Thyroid gland (tissue), 4 donors: ENCODE measurements around the gene HOXC9. TPM values are rescaled to one million over a fixed set of nuclear protein-coding genes. Genes with fewer than 3 reads are reported as not detected.

Experiments
- DNase-seq, 2 donors: peaks; one replicate each; pipeline ENCODE4 v3.0.0-alpha.2; 2019
- H3K27ac ChIP-seq, 3 donors: fragments of 200-600 bp; sonication (generic); 1 replicate in 2 of 3; 2 replicates in 1 of 3; pipeline ENCODE4 v1.5.1; 2016 to 2019; ENCODE audit warnings: mild to moderate bottlenecking in 1 of 3, moderate library complexity in 1 of 3
- H3K27me3 ChIP-seq: fragments of 200-600 bp; sonication (generic); one replicate; pipeline ENCODE4 v1.5.1; 2019
- H3K36me3 ChIP-seq, 2 donors: fragments of 200-600 bp; sonication (generic); one replicate each; pipeline ENCODE4 v1.5.1; 2016 to 2019
- H3K4me1 ChIP-seq, 2 donors: fragments of 200-600 bp; sonication (generic); one replicate each; pipeline ENCODE4 v1.5.1; 2017 to 2019
- H3K4me3 ChIP-seq, 3 donors: fragments of 200-600 bp; sonication (generic); replicated peaks in 1 of 3; 1 replicate in 2 of 3; 2 replicates in 1 of 3; pipeline ENCODE4 v1.5.1; 2016; ENCODE audit warnings: mild to moderate bottlenecking in 1 of 3
- H3K9me3 ChIP-seq: fragments of 200-600 bp; sonication (generic); one replicate; pipeline ENCODE4 v1.5.1; 2017
- CTCF ChIP-seq, 6 experiments: fragments of 200-600 bp in 3 of 6; fragments of 450-650 bp in 3 of 6; sonication (generic) in 3 of 6; IDR thresholded peaks; one replicate each; pipeline ENCODE4 v1.5.1; 2016 to 2019; ENCODE audit warnings: antibody characterized with exemption in 6 of 6, mild to moderate bottlenecking in 2 of 6, inconsistent platforms in 1 of 6, moderate library complexity in 1 of 6
- POLR2A ChIP-seq, 2 donors: fragments of 450-650 bp; IDR thresholded peaks; one replicate each; pipeline ENCODE4 v1.6.1; 2017; ENCODE audit warnings: antibody characterized with exemption in 2 of 2, mild to moderate bottlenecking in 2 of 2, moderate library complexity in 1 of 2
- WGBS, 2 donors: methylation state at CpG; one replicate each; pipeline ENCODE4 v1.1.5; 2017; 5-methylcytosine and 5-hydroxymethylcytosine counted together
- intact Hi-C: fragments of 100-400 bp; cut with DNase I; formaldehyde crosslinking; loops from one replicate; pipeline ENCODE4 v1.15.1; 2023
- total RNA-seq, 4 donors: library from RNA; depleted of rRNA; stranded (reverse); fragments of >200 nt; gene quantifications; one replicate each; pipeline ENCODE4 v1.2.3, GENCODE V29; 2016

Gene HOXC9
- total RNA-seq, 4 donors from 2014 or later, result 0.22 to 0.27 TPM; not detected in 2

GRCh38 chr12:54026640-54027441 lies 26.9 kb downstream of the HOXC9 start:
- H3K27ac ChIP-seq, result no peak overlapping the region
- H3K4me3 ChIP-seq, result no peak overlapping the region
- DNase-seq, result no peak
- H3K9me3 ChIP-seq, result no peaks in the 10 kb centered on the region
- peaks cover 77% of the 10 kb centered on the region for H3K27me3 ChIP-seq
- peaks cover 0 to 10% of the 10 kb centered on the region in 2 donors for H3K4me1 ChIP-seq
- no peaks in the 10 kb centered on the region for H3K36me3 ChIP-seq
- TF ChIP-seq POLR2A (IDR thresholded peaks at IDR 0.05) (no peak), CTCF (IDR thresholded peaks at IDR 0.05) (no peak)
- intact Hi-C loops, result no loop called here
- 15 to 26% methylated on average over 22 of the region's 22 CpGs for WGBS, 2 donors

- Histone ChIP-seq H3K4me3 (no peak overlapping the region), H3K27ac (no peak overlapping the region), H3K36me3 (no peaks in the 10 kb centered on the region), H3K9me3 (no peaks in the 10 kb centered on the region), H3K4me1 (peaks cover 0 to 10% of the 10 kb centered on the region in 2 donors), H3K27me3 (peaks cover 81% of the 10 kb centered on the region)
- 37 to 54% methylated on average over 3 of the region's 3 CpGs for WGBS, 2 donors
- no peak for TF ChIP-seq POLR2A (IDR thresholded peaks at IDR 0.05)
- no peak for TF ChIP-seq CTCF (IDR thresholded peaks at IDR 0.05)
- intact Hi-C loops, result no loop called here
- no peak for DNase-seq
Observed at GRCh38 chr12:54027442-54027786, 27.5 kb downstream of the HOXC9 start.

GRCh38 chr12:54028314-54029201 lies 28.6 kb downstream of the HOXC9 start, which contains the start of gene HOXC6:
Gene HOXC6 (plus strand): TSS chr12:54028440. CDS start chr12:54028522, 82 bp downstream.
- DNase-seq, result no peak
- Histone ChIP-seq H3K36me3 (no peaks in the 10 kb centered on the region), H3K9me3 (no peaks in the 10 kb centered on the region), H3K27ac (no peak within 1 kb of the TSS), H3K4me3 (no peak within 1 kb of the TSS), H3K27me3 (peaks cover 80% of the 10 kb centered on the region), H3K4me1 (peaks cover 0 to 19% of the 10 kb centered on the region in 2 donors)
- 12 to 13% methylated on average over 35 to 36 of the region's 36 CpGs for WGBS, 2 donors
- TF ChIP-seq POLR2A (IDR thresholded peaks at IDR 0.05), result no peak
- intact Hi-C loops, result no loop called here

- Histone ChIP-seq H3K9me3 (no peaks in the 10 kb centered on the region), H3K27me3 (peaks cover 86% of the 10 kb centered on the region), H3K27ac (no peak overlapping the region), H3K4me1 (peaks cover 0 to 29% of the 10 kb centered on the region in 2 donors), H3K36me3 (no peaks in the 10 kb centered on the region), H3K4me3 (no peak overlapping the region)
- no peak for DNase-seq
- intact Hi-C loops, result no loop called here
- TF ChIP-seq POLR2A (IDR thresholded peaks at IDR 0.05), result no peak
- no peak for TF ChIP-seq CTCF (IDR thresholded peaks at IDR 0.05)
- 20 to 27% methylated on average over 43 to 49 of the region's 53 CpGs for WGBS, 2 donors
Observed at GRCh38 chr12:54029529-54030441, 29.8 kb downstream of the HOXC9 start.

- no peaks in the 10 kb centered on the region for H3K36me3 ChIP-seq
- no peak overlapping the region for H3K27ac ChIP-seq
- TF ChIP-seq CTCF (IDR thresholded peaks at IDR 0.05), result no peak
- TF ChIP-seq POLR2A (IDR thresholded peaks at IDR 0.05), result no peak
- peaks cover 0 to 29% of the 10 kb centered on the region in 2 donors for H3K4me1 ChIP-seq
- H3K27me3 ChIP-seq, result peaks cover 84% of the 10 kb centered on the region
- H3K9me3 ChIP-seq, result no peaks in the 10 kb centered on the region
- DNase-seq, result no peak
- H3K4me3 ChIP-seq, result no peak overlapping the region
- 29 to 33% methylated on average over 7 of the region's 7 CpGs for WGBS, 2 donors
- intact Hi-C loops, result no loop called here
Observed at GRCh38 chr12:54030442-54030801, 30.5 kb downstream of the HOXC9 start.
